Measurements from ENCODE around the gene TMIGD1.

TMIGD1 gene

DNA sequence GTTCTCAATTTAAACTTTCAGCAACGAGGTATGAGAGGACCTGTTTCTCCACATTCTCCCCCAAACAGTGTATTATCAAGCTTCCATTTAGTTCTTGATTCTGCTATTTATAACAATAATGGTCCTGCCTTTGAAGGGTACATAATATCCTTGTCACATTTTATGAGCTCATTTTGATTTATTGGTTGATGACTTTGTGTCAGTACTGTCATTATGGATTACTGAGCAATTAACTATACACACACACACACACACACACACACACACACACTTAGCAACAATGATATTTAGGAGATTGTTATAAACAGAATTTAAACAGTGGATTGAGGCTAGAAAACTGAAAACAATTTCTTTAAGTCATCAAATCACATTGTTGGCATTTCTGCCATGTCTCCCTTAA lies 7.0 kb downstream of the TMIGD1 start:
- Histone ChIP-seq H2BK120ac (ENCODE audit: low read depth, low read length) (no peak overlapping the region), H4K91ac (ENCODE audit: low read depth, low read length, poor library complexity) (no peak overlapping the region), H3K27ac (replicated peaks; ENCODE audit: low read length) (no peak overlapping the region), H3K9me3 (replicated peaks in 1 of 2; ENCODE audit: control insufficient read depth in 2 of 2, insufficient read depth in 1 of 2, low read depth in 1 of 2, low read length in 2 of 2) (no peaks in the 10 kb centered on the region), H3K9ac (ENCODE audit: low read depth, low read length, poor library complexity) (no peak overlapping the region), H2AK5ac (ENCODE audit: low read depth, low read length) (no peak overlapping the region), H3K4me3 (ENCODE audit: low read length in 2 of 2) (no peak overlapping the region), H3K36me3 (replicated peaks in 1 of 2; ENCODE audit: control insufficient read depth in 2 of 2, insufficient read depth in 2 of 2, low read length in 2 of 2) (no peaks in the 10 kb centered on the region), H3K18ac (ENCODE audit: low read length) (no peak overlapping the region), H2BK12ac (ENCODE audit: low read length) (no peak overlapping the region), H2BK5ac (ENCODE audit: low read length) (no peak overlapping the region), H2BK15ac (ENCODE audit: low read length) (no peak overlapping the region), H3K4ac (ENCODE audit: low read length) (no peak overlapping the region), H3K14ac (ENCODE audit: low read length) (no peak overlapping the region), H3K4me2 (ENCODE audit: insufficient read depth, low read length, poor library complexity, severe bottlenecking) (no peak overlapping the region), H3K27me3 (ENCODE audit: control insufficient read depth in 3 of 3, insufficient read depth in 3 of 3, low read depth in 1 of 3, low read length in 3 of 3) (peaks cover 0 to 25% (median 0%) of the 10 kb centered on the region in 3 experiments), H3K79me1 (ENCODE audit: low read depth, low read length) (no peaks in the 10 kb centered on the region), H2AFZ (ENCODE audit: low read length) (no peak overlapping the region), H3K23ac (ENCODE audit: low read depth, low read length, poor library complexity) (no peak overlapping the region), H3K4me1 (ENCODE audit: control insufficient read depth in 2 of 2, insufficient read depth in 1 of 2, low read depth in 1 of 2, low read length in 2 of 2) (peaks cover 2 to 4% of the 10 kb centered on the region in 2 donors), H4K8ac (ENCODE audit: low read depth, low read length) (no peak overlapping the region)
- WGBS, 2 donors (ENCODE audit: extremely low coverage in 2 of 2, insufficient read length in 2 of 2, insufficient replicate concordance in 1 of 2): no CpG with 5 or more reads among the region's 1 CpG
- no peak for DNase-seq (ENCODE audit: low spot score)

DNA sequence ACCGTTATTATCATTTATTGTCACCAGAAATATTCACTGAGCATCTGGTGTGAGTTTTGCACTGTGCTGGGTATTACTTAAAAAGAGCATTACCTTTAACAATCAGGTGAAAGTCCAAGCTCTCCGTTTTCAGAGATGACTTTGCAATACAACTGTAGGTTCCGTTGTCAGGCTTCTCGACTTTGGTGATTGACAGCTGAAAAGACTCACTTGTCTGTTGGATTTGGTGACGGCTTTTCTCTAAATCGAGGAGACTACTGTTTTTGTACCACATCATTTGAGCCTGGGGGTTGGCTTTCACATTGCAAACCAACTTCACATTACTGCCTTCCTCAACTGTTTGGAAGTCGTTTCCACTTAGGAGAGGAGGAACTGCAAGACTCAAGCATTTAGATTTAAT lies 9.1 kb downstream of the TMIGD1 start:
- H4K91ac ChIP-seq (ENCODE audit: low read depth, low read length, poor library complexity): no peak overlapping the region
- no peak overlapping the region for H3K4me3 ChIP-seq (ENCODE audit: low read length in 2 of 2)
- H3K9ac ChIP-seq (ENCODE audit: low read depth, low read length, poor library complexity): no peak overlapping the region
- no peak overlapping the region for H2AK5ac ChIP-seq (ENCODE audit: low read depth, low read length)
- no peaks in the 10 kb centered on the region for H3K36me3 ChIP-seq (replicated peaks in 1 of 2; ENCODE audit: control insufficient read depth in 2 of 2, insufficient read depth in 2 of 2, low read length in 2 of 2)
- H3K27me3 ChIP-seq (ENCODE audit: control insufficient read depth in 3 of 3, insufficient read depth in 3 of 3, low read depth in 1 of 3, low read length in 3 of 3): peaks cover 0 to 33% (median 0%) of the 10 kb centered on the region in 3 experiments
- peaks cover 2 to 4% of the 10 kb centered on the region in 2 donors for H3K4me1 ChIP-seq (ENCODE audit: control insufficient read depth in 2 of 2, insufficient read depth in 1 of 2, low read depth in 1 of 2, low read length in 2 of 2)
- H3K14ac ChIP-seq (ENCODE audit: low read length): no peak overlapping the region
- no peak overlapping the region for H2AFZ ChIP-seq (ENCODE audit: low read length)
- H3K23ac ChIP-seq (ENCODE audit: low read depth, low read length, poor library complexity): no peak overlapping the region
- no peak overlapping the region for H2BK120ac ChIP-seq (ENCODE audit: low read depth, low read length)
- H3K4me2 ChIP-seq (ENCODE audit: insufficient read depth, low read length, poor library complexity, severe bottlenecking): no peak overlapping the region
- no peak overlapping the region for H2BK5ac ChIP-seq (ENCODE audit: low read length)
- no peaks in the 10 kb centered on the region for H3K9me3 ChIP-seq (replicated peaks in 1 of 2; ENCODE audit: control insufficient read depth in 2 of 2, insufficient read depth in 1 of 2, low read depth in 1 of 2, low read length in 2 of 2)
- H3K27ac ChIP-seq (replicated peaks; ENCODE audit: low read length): no peak overlapping the region
- DNase-seq (ENCODE audit: low spot score): no peak
- no peaks in the 10 kb centered on the region for H3K79me1 ChIP-seq (ENCODE audit: low read depth, low read length)
- H2BK15ac ChIP-seq (ENCODE audit: low read length): no peak overlapping the region
- H3K18ac ChIP-seq (ENCODE audit: low read length): no peak overlapping the region
- no peak overlapping the region for H3K4ac ChIP-seq (ENCODE audit: low read length)
- no peak overlapping the region for H2BK12ac ChIP-seq (ENCODE audit: low read length)
- WGBS, 2 donors (ENCODE audit: extremely low coverage in 2 of 2, insufficient read length in 2 of 2, insufficient replicate concordance in 1 of 2): no CpG with 5 or more reads among the region's 7 CpGs
- no peak overlapping the region for H4K8ac ChIP-seq (ENCODE audit: low read depth, low read length)

DNA sequence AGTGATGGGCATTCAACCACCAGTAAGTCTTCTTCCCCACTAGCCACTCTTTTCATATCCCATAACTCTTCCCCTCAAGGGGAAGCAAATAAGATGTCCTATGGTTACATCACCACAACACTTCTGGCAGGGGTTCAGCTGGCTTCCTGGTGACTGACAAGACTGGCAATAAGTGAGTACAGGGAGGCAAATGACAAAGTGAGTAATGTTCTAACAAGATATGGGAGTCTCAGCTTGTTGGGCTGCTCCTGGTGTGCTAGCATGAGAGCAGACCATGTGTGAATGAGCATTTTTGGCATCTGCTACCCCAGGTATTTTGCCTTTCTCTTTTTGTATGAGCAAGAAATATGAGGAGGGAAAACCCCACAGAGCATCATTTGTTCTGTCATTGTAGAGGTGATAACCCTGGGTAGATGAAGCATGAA lies 9.9 kb downstream of the TMIGD1 start:
- H3K14ac ChIP-seq (ENCODE audit: low read length): no peak overlapping the region
- no peak overlapping the region for H2BK120ac ChIP-seq (ENCODE audit: low read depth, low read length)
- H3K36me3 ChIP-seq (replicated peaks in 1 of 2; ENCODE audit: control insufficient read depth in 2 of 2, insufficient read depth in 2 of 2, low read length in 2 of 2): no peaks in the 10 kb centered on the region
- H3K27me3 ChIP-seq (ENCODE audit: control insufficient read depth in 3 of 3, insufficient read depth in 3 of 3, low read depth in 1 of 3, low read length in 3 of 3): peaks cover 0 to 37% (median 0%) of the 10 kb centered on the region in 3 experiments
- no peak overlapping the region for H3K23ac ChIP-seq (ENCODE audit: low read depth, low read length, poor library complexity)
- H4K8ac ChIP-seq (ENCODE audit: low read depth, low read length): no peak overlapping the region
- H2AFZ ChIP-seq (ENCODE audit: low read length): no peak overlapping the region
- no peak overlapping the region for H2BK5ac ChIP-seq (ENCODE audit: low read length)
- no peak overlapping the region for H2AK5ac ChIP-seq (ENCODE audit: low read depth, low read length)
- no peak overlapping the region for H3K4ac ChIP-seq (ENCODE audit: low read length)
- no peak overlapping the region for H2BK15ac ChIP-seq (ENCODE audit: low read length)
- no peaks in the 10 kb centered on the region for H3K9me3 ChIP-seq (replicated peaks in 1 of 2; ENCODE audit: control insufficient read depth in 2 of 2, insufficient read depth in 1 of 2, low read depth in 1 of 2, low read length in 2 of 2)
- no peak overlapping the region for H3K18ac ChIP-seq (ENCODE audit: low read length)
- H2BK12ac ChIP-seq (ENCODE audit: low read length): no peak overlapping the region
- no peak overlapping the region for H3K9ac ChIP-seq (ENCODE audit: low read depth, low read length, poor library complexity)
- no peak overlapping the region for H4K91ac ChIP-seq (ENCODE audit: low read depth, low read length, poor library complexity)
- no peak overlapping the region for H3K4me2 ChIP-seq (ENCODE audit: insufficient read depth, low read length, poor library complexity, severe bottlenecking)
- DNase-seq (ENCODE audit: low spot score): no peak
- no peak overlapping the region for H3K27ac ChIP-seq (replicated peaks; ENCODE audit: low read length)
- H3K4me3 ChIP-seq (ENCODE audit: low read length in 2 of 2): no peak overlapping the region
- peaks cover 2 to 4% of the 10 kb centered on the region in 2 donors for H3K4me1 ChIP-seq (ENCODE audit: control insufficient read depth in 2 of 2, insufficient read depth in 1 of 2, low read depth in 1 of 2, low read length in 2 of 2)
- H3K79me1 ChIP-seq (ENCODE audit: low read depth, low read length): no peaks in the 10 kb centered on the region

DNA sequence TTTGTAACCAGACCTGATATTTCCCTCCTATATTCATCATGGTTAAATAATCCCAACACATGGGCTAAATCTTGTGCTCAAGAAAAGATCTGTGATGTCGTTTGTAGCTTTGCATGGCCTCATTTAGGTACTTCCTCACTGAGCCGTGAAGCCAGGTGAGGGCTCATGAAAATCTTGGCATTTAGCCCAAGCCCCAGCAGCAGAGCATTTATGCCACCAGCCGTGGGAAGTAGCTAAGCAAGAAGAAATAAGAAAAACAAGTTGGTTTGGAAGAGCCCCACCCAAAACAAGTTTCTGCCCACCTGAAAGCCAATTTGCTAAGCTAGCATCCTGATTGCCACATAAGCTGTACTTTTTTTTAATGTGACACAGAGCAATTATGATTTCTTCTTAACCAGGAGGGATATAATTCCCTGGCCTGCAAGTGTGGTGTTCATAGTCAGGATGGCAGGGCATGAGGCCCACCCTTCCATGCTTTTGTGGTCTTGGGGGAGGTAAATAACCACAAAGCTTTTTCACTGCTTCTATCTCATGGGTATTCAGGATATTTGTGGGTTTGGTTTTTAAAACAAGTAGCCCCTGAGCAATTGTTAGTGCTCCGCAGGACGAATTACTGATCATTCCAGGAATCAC lies 10.5 kb downstream of the TMIGD1 start:
- Histone ChIP-seq H3K14ac (ENCODE audit: low read length) (no peak overlapping the region), H4K91ac (ENCODE audit: low read depth, low read length, poor library complexity) (no peak overlapping the region), H2BK15ac (ENCODE audit: low read length) (no peak overlapping the region), H3K36me3 (replicated peaks in 1 of 2; ENCODE audit: control insufficient read depth in 2 of 2, insufficient read depth in 2 of 2, low read length in 2 of 2) (no peaks in the 10 kb centered on the region), H3K4me1 (ENCODE audit: control insufficient read depth in 2 of 2, insufficient read depth in 1 of 2, low read depth in 1 of 2, low read length in 2 of 2) (peaks cover 2 to 4% of the 10 kb centered on the region in 2 donors), H3K27ac (replicated peaks; ENCODE audit: low read length) (no peak overlapping the region), H2BK5ac (ENCODE audit: low read length) (no peak overlapping the region), H3K9ac (ENCODE audit: low read depth, low read length, poor library complexity) (no peak overlapping the region), H2BK120ac (ENCODE audit: low read depth, low read length) (no peak overlapping the region), H2BK12ac (ENCODE audit: low read length) (no peak overlapping the region), H3K9me3 (replicated peaks in 1 of 2; ENCODE audit: control insufficient read depth in 2 of 2, insufficient read depth in 1 of 2, low read depth in 1 of 2, low read length in 2 of 2) (no peaks in the 10 kb centered on the region), H2AFZ (ENCODE audit: low read length) (no peak overlapping the region), H4K8ac (ENCODE audit: low read depth, low read length) (no peak overlapping the region), H2AK5ac (ENCODE audit: low read depth, low read length) (no peak overlapping the region), H3K79me1 (ENCODE audit: low read depth, low read length) (no peaks in the 10 kb centered on the region), H3K23ac (ENCODE audit: low read depth, low read length, poor library complexity) (no peak overlapping the region), H3K4me3 (ENCODE audit: low read length in 2 of 2) (no peak overlapping the region), H3K4me2 (ENCODE audit: insufficient read depth, low read length, poor library complexity, severe bottlenecking) (no peak overlapping the region), H3K18ac (ENCODE audit: low read length) (no peak overlapping the region), H3K4ac (ENCODE audit: low read length) (no peak overlapping the region), H3K27me3 (ENCODE audit: control insufficient read depth in 3 of 3, insufficient read depth in 3 of 3, low read depth in 1 of 3, low read length in 3 of 3) (peaks cover 0 to 37% (median 0%) of the 10 kb centered on the region in 3 experiments)
- WGBS, 2 donors (ENCODE audit: extremely low coverage in 2 of 2, insufficient read length in 2 of 2, insufficient replicate concordance in 1 of 2): no CpG with 5 or more reads among the region's 5 CpGs
- no peak for DNase-seq (ENCODE audit: low spot score)

Data from neuronal stem cell (in vitro differentiated cells).